GM12874 (cell line): Measurements from ENCODE around the gene RAP2C.

Source experiments
- TF ChIP-seq, protein P1 (sequence below): IDR thresholded peaks from 2 replicates; pipeline ENCODE4 v1.5.1; 2011; ENCODE audit warnings: low read depth, mild to moderate bottlenecking, control low read depth, low read length, moderate library complexity; ENCODE audit not compliant: insufficient read depth

RAP2C gene

DNA sequence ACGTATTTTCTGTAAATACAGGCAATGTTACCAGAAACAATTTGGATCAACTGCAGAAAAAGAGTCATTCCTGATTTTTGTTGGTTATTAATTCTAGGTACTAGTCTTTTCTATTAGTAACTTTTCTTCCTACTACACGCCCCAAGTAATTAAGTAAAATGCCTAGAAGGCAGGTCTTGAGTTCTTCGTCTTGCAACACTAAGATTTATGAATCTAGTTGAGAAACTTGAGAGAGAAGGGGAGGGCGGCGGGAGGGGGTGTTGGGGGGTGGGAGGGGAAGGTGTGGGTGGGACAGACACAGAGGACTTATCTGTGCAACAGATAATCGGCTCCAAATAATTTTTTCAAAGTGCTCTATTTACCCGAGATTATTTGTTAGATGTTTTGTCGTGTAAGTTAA is 3.0 kb downstream of the RAP2C start:
- TF ChIP-seq, protein P1, sequence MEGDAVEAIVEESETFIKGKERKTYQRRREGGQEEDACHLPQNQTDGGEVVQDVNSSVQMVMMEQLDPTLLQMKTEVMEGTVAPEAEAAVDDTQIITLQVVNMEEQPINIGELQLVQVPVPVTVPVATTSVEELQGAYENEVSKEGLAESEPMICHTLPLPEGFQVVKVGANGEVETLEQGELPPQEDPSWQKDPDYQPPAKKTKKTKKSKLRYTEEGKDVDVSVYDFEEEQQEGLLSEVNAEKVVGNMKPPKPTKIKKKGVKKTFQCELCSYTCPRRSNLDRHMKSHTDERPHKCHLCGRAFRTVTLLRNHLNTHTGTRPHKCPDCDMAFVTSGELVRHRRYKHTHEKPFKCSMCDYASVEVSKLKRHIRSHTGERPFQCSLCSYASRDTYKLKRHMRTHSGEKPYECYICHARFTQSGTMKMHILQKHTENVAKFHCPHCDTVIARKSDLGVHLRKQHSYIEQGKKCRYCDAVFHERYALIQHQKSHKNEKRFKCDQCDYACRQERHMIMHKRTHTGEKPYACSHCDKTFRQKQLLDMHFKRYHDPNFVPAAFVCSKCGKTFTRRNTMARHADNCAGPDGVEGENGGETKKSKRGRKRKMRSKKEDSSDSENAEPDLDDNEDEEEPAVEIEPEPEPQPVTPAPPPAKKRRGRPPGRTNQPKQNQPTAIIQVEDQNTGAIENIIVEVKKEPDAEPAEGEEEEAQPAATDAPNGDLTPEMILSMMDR = no peak

DNA sequence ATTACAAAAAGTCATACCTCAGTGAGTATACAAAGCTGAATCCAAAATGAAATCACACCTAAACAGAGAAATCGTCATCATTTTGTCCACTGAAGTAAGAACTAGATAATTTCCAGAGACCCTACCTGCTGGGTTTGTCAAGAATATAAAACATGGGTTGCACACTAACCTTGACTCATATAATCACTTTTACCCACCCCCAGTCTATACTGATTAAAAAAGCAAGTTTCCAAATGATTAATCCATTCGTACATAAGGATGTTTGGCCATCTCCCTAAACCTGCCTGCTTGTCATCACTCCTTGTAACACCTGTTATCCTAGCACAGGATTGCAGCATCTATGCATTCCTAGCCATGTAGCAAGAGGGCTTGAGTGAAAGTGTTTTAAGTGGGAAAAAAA is 4.7 kb downstream of the RAP2C start:
- TF ChIP-seq, protein P1 = no peak

DNA sequence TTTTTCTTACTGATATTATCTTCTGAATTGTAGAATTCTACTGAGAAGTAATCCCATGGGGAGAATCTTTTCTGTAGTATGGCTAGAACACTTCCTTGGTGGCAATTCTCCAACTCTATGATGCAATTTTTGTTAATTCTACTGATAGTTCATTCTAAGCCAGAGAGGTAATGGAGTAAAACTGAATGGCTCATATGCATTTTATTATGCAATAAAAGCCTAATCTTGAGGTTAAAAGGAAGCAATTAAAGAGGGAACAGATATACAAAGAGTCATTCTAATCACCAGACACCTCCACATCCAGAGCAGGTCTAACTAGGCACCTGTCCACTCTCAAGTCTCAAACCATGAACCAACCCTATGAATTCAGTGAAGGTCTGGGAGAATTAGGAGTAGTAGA is 9.7 kb downstream of the RAP2C start:
- TF ChIP-seq, protein P1 = no peak

DNA sequence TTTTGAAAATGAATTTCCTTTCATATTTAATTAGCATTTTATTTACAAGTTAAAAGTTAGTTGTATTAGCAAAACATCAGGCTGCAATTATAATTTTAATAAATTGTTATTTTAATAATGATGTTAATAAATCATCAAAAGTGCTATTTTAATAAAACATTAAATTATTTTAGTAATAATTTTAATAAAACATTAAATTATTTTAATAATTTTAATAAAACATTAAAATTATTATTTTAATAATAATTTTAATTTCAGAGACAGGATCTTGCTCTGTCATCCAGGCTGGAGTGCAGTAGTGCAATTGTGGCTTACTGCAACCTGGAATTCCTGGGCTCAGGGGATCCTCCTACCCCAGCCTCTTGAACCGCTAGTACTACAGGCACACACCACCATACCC is 10.8 kb downstream of the RAP2C start:
- TF ChIP-seq, protein P1 = no peak

DNA sequence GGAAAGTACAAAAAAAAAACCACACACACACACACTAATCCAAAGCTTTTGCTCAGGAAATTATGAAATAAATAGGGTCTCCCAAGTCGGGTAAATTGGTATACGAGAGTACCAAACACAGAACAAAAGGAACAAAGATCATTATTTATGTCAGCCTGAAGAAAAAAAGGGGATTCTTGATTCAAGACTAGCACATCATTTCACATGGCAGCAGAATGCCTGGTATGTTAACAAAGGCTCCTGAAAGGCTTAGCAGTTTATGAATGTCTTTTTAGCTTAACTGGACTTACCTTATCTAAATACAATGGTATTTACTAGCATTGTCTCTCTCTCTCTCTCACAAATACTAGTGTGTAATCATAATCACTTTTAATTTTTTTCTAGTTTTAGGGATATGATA is 11.3 kb downstream of the RAP2C start:
- TF ChIP-seq, protein P1 = no peak

DNA sequence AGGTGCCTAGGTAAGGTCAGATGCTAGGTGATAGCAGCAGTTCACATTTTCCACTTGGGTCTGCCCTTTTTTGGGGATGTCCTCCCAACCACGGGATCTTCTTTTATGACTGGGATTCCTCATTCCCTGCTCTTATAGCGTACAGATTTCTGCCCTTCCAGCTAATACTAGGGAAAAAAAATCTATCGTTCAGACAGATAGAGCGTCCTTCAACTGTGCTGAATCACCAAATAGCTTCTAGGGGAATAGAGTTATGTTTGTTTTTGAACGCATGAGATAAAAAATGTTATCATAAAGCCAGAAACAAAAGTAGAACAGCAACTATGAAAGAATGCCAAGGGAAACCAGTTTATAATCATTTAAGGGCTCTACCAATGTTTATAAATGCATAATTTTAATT is 13.0 kb downstream of the RAP2C start:
- TF ChIP-seq, protein P1 = no peak

DNA sequence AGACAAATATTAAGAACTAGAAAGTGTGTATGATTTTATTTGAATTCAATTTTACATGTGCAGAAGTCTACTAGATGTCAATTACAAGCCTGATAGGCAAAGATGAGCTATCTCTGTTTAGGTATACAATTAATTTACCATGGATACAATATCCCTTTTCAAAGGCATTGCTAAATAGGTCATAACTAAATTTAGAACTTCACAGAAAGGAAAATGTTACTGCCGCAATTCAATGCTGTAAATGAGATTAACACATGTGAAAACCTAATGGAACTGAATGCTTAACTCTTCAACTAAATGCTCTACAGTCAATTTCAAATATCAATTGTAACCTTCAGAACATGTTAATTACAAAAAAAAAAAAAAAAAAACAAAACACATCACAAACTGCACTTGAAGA is 14.6 kb downstream of the RAP2C start:
- TF ChIP-seq, protein P1 = no peak

DNA sequence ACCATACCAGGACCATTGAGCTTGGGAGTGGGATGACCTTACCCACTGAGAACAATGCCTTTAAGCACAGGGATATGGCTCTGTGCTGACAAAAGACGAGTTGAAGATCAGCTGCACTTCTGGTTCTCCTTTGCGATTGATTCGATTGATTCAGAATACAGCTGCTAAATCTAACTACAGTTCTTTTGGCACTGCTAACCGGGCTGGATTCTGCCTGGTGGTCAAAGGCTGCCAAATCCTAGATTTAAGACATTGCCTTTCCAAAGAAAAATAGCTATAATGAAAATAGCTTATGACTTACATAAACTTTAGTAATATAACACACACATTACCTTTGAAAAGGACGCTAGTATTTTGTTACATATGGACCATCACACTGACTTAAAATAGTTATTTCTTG is 18.3 kb downstream of the RAP2C start:
- TF ChIP-seq, protein P1 = no peak
